ENCODE measurements around the gene NCAPH2. TPM values are rescaled to one million over a fixed set of nuclear protein-coding genes. Genes with fewer than 3 reads are reported as not detected.
A peak's percentile ranks its signal among the peaks of the same experiment; 100 is the strongest.

The NCAPH2 gene
- total and polyA plus RNA-seq, 2 of the 8 experiments (the other 6 are each of a cell fraction or from before 2014, with no cell fraction given): 62.2 to 81.6 TPM

GRCh38 chr22:50483106-50483505 lies 24.9 kb upstream of the NCAPH2 start:
- Histone ChIP-seq H3K4ac (replicated peaks; ENCODE audit: insufficient read length, low read depth, low read length) (no peak overlapping the region), H2BK5ac (ENCODE audit: low read depth, low read length) (no peak overlapping the region), H4K91ac (replicated peaks; ENCODE audit: insufficient read length, low read length) (no peak overlapping the region), H3K36me3 (ENCODE audit: control insufficient read depth in 2 of 4, insufficient read depth in 4 of 4, low read length in 3 of 4) (0 out of 8 replicates have a peak, but pooled peaks cover 0 to 2% (median 0%) of the 10 kb centered on the region in 4 experiments), H3K9me3 (ENCODE audit: insufficient read depth in 2 of 2, low read depth in 1 of 2, low read length in 1 of 2) (no peaks in the 10 kb centered on the region), H4K20me1 (replicated peaks in 1 of 2; ENCODE audit: control insufficient read depth in 1 of 2, insufficient read depth in 2 of 2, low read length in 2 of 2) (peaks cover 0 to 3% of the 10 kb centered on the region in 2 experiments), H2BK20ac (ENCODE audit: low read length) (no peak overlapping the region), H3K27me3 (replicated peaks in 1 of 4; ENCODE audit: control insufficient read depth in 3 of 4, extremely low read depth in 1 of 4, insufficient read depth in 3 of 4, low read length in 3 of 4) (peaks cover 1 to 22% (median 13%) of the 10 kb centered on the region in 4 experiments; a peak in 6 of 7 replicates), H2BK15ac (ENCODE audit: low read length) (no peak overlapping the region), H4K8ac (ENCODE audit: extremely low read depth, insufficient read depth, low read length) (no peak overlapping the region), H3K79me2 (ENCODE audit: control insufficient read depth in 1 of 2, insufficient read depth in 2 of 2, low read length in 2 of 2) (no peaks in the 10 kb centered on the region), H3K56ac (replicated peaks; ENCODE audit: insufficient read length, low read depth, low read length) (no peak overlapping the region), H3K23ac (ENCODE audit: insufficient read length) (no peak overlapping the region), H3K9ac (replicated peaks in 1 of 4; ENCODE audit: extremely low read depth in 1 of 4, low read depth in 3 of 4, low read length in 3 of 4) (no peak overlapping the region), H4K5ac (ENCODE audit: insufficient read length, low read depth, low read length) (no peak overlapping the region), H2BK12ac (ENCODE audit: low read depth, low read length) (0 out of 2 replicates have a peak overlapping the region, but pooled peaks have one; percentile 60), H2AK5ac (ENCODE audit: low read depth, low read length) (no peak overlapping the region), H3K23me2 (ENCODE audit: low read depth, low read length) (peaks cover 4% of the 10 kb centered on the region; the same call in 1 of the 2 replicates), H3K14ac (ENCODE audit: insufficient read length) (no peak overlapping the region), H3K4me1 (replicated peaks in 1 of 4; ENCODE audit: control insufficient read depth in 3 of 4, insufficient read depth in 4 of 4, low read length in 3 of 4) (peaks cover 0 to 5% (median 0%) of the 10 kb centered on the region in 4 experiments; a peak in 4 of 7 replicates), H3K4me2 (ENCODE audit: insufficient read depth in 1 of 2, low read depth in 2 of 2, low read length in 2 of 2) (no peak overlapping the region), H3K27ac (ENCODE audit: low read depth, low read length) (no peak overlapping the region), H3K18ac (ENCODE audit: extremely low read depth, low read length) (no peak overlapping the region), H3K4me3 (ENCODE audit: extremely low read depth in 1 of 4, insufficient read depth in 2 of 4, low read depth in 3 of 4, low read length in 4 of 4) (no peak overlapping the region), H3K79me1 (ENCODE audit: low read depth, low read length) (no peaks in the 10 kb centered on the region), H2BK120ac (replicated peaks; ENCODE audit: low read depth, low read length) (no peak overlapping the region), H2AFZ (ENCODE audit: low read length) (no peak overlapping the region)
- 95% methylated on average over 10 of the region's 10 CpGs; no CpG with 5 or more reads in 1 of the 2 experiments for WGBS, 2 experiments (ENCODE audit: extremely low coverage in 1 of 2, insufficient coverage in 1 of 2, insufficient read length in 1 of 2, insufficient replicate concordance in 2 of 2, low coverage in 1 of 2, low lambda C conversion rate in 2 of 2, missing lambda C conversion rate in 1 of 2)
- ChIA-PET CTCF (ENCODE audit: partially characterized antibody) (interaction anchor here (0.6 to 5.6 kb wide), 6 partner anchors 9 to 213 kb away, joined by 3 to 54 read pairs (median 4); partner anchors contain the start of gene SCO2), POLR2A (ENCODE audit: partially characterized antibody) (interaction anchor here (1.4 to 4.8 kb wide), 10 partner anchors 9 to 29 kb away, joined by 3 to 21 read pairs (median 7); partner anchors contain the start of genes LMF2 and NCAPH2)
- FAIRE-seq: no peak
- DNase-seq (ENCODE audit: low read depth in 1 of 2, low spot score in 2 of 2): no peak
- TF ChIP-seq CHD1 (IDR thresholded peaks at IDR 0.05; ENCODE audit: low read depth, low read length) (no peak), SRF (IDR thresholded peaks at IDR 0.05; ENCODE audit: low read depth, low read length) (no peak), CBX8 (IDR thresholded peaks at IDR 0.05; ENCODE audit: borderline replicate concordance, low read depth, low read length) (no peak), SIRT6 (IDR thresholded peaks at IDR 0.05; ENCODE audit: low read length) (no peak), POU5F1 (IDR thresholded peaks at IDR 0.05; ENCODE audit: low read depth, low read length) (no peak), JUN (IDR thresholded peaks at IDR 0.05; ENCODE audit: low read depth, low read length) (no peak)

Data from H1 (cell line).